Measurements from ENCODE around the gene NR5A1.

- TF ChIP-seq, protein P1, sequence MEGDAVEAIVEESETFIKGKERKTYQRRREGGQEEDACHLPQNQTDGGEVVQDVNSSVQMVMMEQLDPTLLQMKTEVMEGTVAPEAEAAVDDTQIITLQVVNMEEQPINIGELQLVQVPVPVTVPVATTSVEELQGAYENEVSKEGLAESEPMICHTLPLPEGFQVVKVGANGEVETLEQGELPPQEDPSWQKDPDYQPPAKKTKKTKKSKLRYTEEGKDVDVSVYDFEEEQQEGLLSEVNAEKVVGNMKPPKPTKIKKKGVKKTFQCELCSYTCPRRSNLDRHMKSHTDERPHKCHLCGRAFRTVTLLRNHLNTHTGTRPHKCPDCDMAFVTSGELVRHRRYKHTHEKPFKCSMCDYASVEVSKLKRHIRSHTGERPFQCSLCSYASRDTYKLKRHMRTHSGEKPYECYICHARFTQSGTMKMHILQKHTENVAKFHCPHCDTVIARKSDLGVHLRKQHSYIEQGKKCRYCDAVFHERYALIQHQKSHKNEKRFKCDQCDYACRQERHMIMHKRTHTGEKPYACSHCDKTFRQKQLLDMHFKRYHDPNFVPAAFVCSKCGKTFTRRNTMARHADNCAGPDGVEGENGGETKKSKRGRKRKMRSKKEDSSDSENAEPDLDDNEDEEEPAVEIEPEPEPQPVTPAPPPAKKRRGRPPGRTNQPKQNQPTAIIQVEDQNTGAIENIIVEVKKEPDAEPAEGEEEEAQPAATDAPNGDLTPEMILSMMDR (IDR thresholded peaks at IDR 0.05 in 2 of 3, conservative IDR thresholded peaks at IDR 0.05 in 1 of 3; ENCODE audit: borderline replicate concordance in 1 of 3, insufficient read depth in 1 of 3, low read depth in 2 of 3, low read length in 2 of 3) = no peak
- TF ChIP-seq POLR2A (IDR thresholded peaks at IDR 0.05; ENCODE audit: borderline replicate concordance, extremely low read depth, insufficient read depth, insufficient read length) (no peak), EZH2phosphoT487 (IDR thresholded peaks at IDR 0.05; ENCODE audit: borderline replicate concordance) (no peak), SP1 (IDR thresholded peaks at IDR 0.05; ENCODE audit: low read depth) (no peak), ZBTB33 (IDR thresholded peaks at IDR 0.05; ENCODE audit: extremely low read depth, insufficient replicate concordance, low read length) (no peak), EZH2 (IDR thresholded peaks at IDR 0.05) (no peak), YY1 (IDR thresholded peaks at IDR 0.05; ENCODE audit: extremely low read depth, insufficient replicate concordance, low read depth, low read length) (no peak), JUND (IDR thresholded peaks at IDR 0.05) (no peak), POLR2AphosphoS5 (IDR thresholded peaks at IDR 0.05; ENCODE audit: low read depth, low read length) (no peak), SIN3A (IDR thresholded peaks at IDR 0.05; ENCODE audit: low read depth) (no peak), MAX (IDR thresholded peaks at IDR 0.05) (no peak)
- TF ChIP-seq, protein P2, sequence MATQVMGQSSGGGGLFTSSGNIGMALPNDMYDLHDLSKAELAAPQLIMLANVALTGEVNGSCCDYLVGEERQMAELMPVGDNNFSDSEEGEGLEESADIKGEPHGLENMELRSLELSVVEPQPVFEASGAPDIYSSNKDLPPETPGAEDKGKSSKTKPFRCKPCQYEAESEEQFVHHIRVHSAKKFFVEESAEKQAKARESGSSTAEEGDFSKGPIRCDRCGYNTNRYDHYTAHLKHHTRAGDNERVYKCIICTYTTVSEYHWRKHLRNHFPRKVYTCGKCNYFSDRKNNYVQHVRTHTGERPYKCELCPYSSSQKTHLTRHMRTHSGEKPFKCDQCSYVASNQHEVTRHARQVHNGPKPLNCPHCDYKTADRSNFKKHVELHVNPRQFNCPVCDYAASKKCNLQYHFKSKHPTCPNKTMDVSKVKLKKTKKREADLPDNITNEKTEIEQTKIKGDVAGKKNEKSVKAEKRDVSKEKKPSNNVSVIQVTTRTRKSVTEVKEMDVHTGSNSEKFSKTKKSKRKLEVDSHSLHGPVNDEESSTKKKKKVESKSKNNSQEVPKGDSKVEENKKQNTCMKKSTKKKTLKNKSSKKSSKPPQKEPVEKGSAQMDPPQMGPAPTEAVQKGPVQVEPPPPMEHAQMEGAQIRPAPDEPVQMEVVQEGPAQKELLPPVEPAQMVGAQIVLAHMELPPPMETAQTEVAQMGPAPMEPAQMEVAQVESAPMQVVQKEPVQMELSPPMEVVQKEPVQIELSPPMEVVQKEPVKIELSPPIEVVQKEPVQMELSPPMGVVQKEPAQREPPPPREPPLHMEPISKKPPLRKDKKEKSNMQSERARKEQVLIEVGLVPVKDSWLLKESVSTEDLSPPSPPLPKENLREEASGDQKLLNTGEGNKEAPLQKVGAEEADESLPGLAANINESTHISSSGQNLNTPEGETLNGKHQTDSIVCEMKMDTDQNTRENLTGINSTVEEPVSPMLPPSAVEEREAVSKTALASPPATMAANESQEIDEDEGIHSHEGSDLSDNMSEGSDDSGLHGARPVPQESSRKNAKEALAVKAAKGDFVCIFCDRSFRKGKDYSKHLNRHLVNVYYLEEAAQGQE (IDR thresholded peaks at IDR 0.05; ENCODE audit: low read depth) = no peak
Measured at GRCh38 chr9:124502711-124503702, 4.2 kb downstream of the NR5A1 start.

Data from HCT116 (cell line).